B cell (primary cell): ENCODE data around the gene CGNL1. TPM values are rescaled to one million over a fixed set of nuclear protein-coding genes. Genes with fewer than 3 reads are reported as not detected.
A peak's percentile ranks its signal among the peaks of the same experiment; 100 is the strongest.

Experiments
- ATAC-seq: fragments of 200-7000 bp; cut with Tn5 transposase; one replicate; pipeline ENCODE4 v1.10.0; 2021; ENCODE audit warnings: low read depth, mild to moderate bottlenecking, moderate number of reproducible peaks, moderate library complexity
- CTCF ChIA-PET: fragments of 350-600 bp; sonication (Branson Sonifier 250); formaldehyde crosslinking; loops from one replicate; lab custom pipeline; 2021; ENCODE audit warnings: antibody characterized with exemption, inconsistent platforms; lab: Charles Lee
- POLR2A ChIA-PET: fragments of 350-600 bp; sonication (Branson Sonifier 250); formaldehyde crosslinking; loops from one replicate; lab custom pipeline; 2021; ENCODE audit warnings: antibody characterized with exemption; lab: Charles Lee
- DNase-seq: peaks from one replicate; pipeline ENCODE4 v3.0.0; 2013
- H2AFZ ChIP-seq: 2 replicates; pipeline ENCODE4 v1.6.1; 2012; ENCODE audit warnings: mild to moderate bottlenecking, low read depth, low read length; ENCODE audit not compliant: insufficient read depth, poor library complexity, severe bottlenecking
- H3K27ac ChIP-seq, 2 donors: 1 replicate in 1 of 2; 2 replicates in 1 of 2; pipeline ENCODE4 v1.5.1; 2012 to 2013; ENCODE audit warnings: low read length in 2 of 2, mild to moderate bottlenecking in 2 of 2, moderate library complexity in 1 of 2
- H3K27me3 ChIP-seq, 4 experiments: fragments of 200-600 bp in 1 of 4; sonication (generic) in 1 of 4; replicated peaks in 1 of 4; 1 replicate in 2 of 4; 2 replicates in 2 of 4; pipeline versions ENCODE4 v1.6.1 to v1.7.0; 2013 to 2016; ENCODE audit warnings: low read length in 3 of 4, mild to moderate bottlenecking in 2 of 4, mixed read lengths in 1 of 4, moderate library complexity in 1 of 4; ENCODE audit not compliant: insufficient read depth in 4 of 4, control insufficient read depth in 3 of 4; ENCODE audit errors: control extremely low read depth in 1 of 4
- H3K36me3 ChIP-seq, 2 experiments: replicated peaks in 1 of 2; 1 replicate in 1 of 2; 2 replicates in 1 of 2; pipeline versions ENCODE4 v1.6.1 to v1.7.1; 2013; ENCODE audit warnings: low read length in 1 of 2; ENCODE audit not compliant: insufficient read depth in 2 of 2, control insufficient read depth in 1 of 2; ENCODE audit errors: control extremely low read depth in 1 of 2, extremely low read depth in 1 of 2
- H3K4me1 ChIP-seq, 2 donors: fragments of 200-600 bp in 1 of 2; sonication (generic) in 1 of 2; 1 replicate in 1 of 2; 2 replicates in 1 of 2; pipeline versions ENCODE4 v1.5.1 to v1.6.1; 2013 to 2017; ENCODE audit warnings: low read length in 2 of 2; ENCODE audit not compliant: control insufficient read depth in 2 of 2, insufficient read depth in 2 of 2
- H3K4me2 ChIP-seq: replicated peaks from 2 replicates; pipeline ENCODE3; 2012; ENCODE audit warnings: mild to moderate bottlenecking, low read depth, low read length; ENCODE audit not compliant: poor library complexity, severe bottlenecking
- H3K4me3 ChIP-seq, 5 experiments: fragments of 200-600 bp in 1 of 5; sonication (generic) in 1 of 5; 1 replicate in 3 of 5; 2 replicates in 2 of 5; pipeline versions ENCODE4 v1.5.1 to v1.7.0; 2011 to 2016; ENCODE audit warnings: low read length in 4 of 5, mild to moderate bottlenecking in 4 of 5, low read depth in 2 of 5, control low read depth in 1 of 5, moderate library complexity in 1 of 5; ENCODE audit not compliant: insufficient read depth in 1 of 5; ENCODE audit errors: control extremely low read depth in 1 of 5, extremely low read depth in 1 of 5
- H3K79me2 ChIP-seq: fragments of 200-600 bp; sonication (generic); one replicate; pipeline ENCODE4 v1.6.0; 2016; ENCODE audit warnings: low read length; ENCODE audit not compliant: control insufficient read depth, insufficient read depth
- H3K9ac ChIP-seq: fragments of 200-600 bp; sonication (generic); 2 replicates; pipeline ENCODE4 v1.6.1; 2017; ENCODE audit warnings: mild to moderate bottlenecking, low read length, moderate library complexity
- H3K9me3 ChIP-seq, 3 donors: one replicate each; pipeline versions ENCODE4 v1.6.1 to v1.7.1; 2013; ENCODE audit warnings: low read length in 2 of 3; ENCODE audit not compliant: control insufficient read depth in 2 of 3, insufficient read depth in 1 of 3; ENCODE audit errors: control extremely low read depth in 1 of 3
- H4K20me1 ChIP-seq: 2 replicates; pipeline ENCODE4 v1.6.0; 2012; ENCODE audit warnings: mild to moderate bottlenecking, low read length; ENCODE audit not compliant: insufficient read depth, control insufficient read depth, poor library complexity, severe bottlenecking
- H3K27ac Mint-ChIP-seq: one replicate; pipeline ENCODE4 v1.8.0; 2021; ENCODE audit warnings: mixed read lengths
- H3K27me3 Mint-ChIP-seq: one replicate; pipeline ENCODE4 v1.8.0; 2021; ENCODE audit warnings: mixed read lengths
- H3K4me1 Mint-ChIP-seq: one replicate; pipeline ENCODE4 v1.8.0; 2021; ENCODE audit warnings: mixed read lengths
- H3K4me3 Mint-ChIP-seq: one replicate; pipeline ENCODE4 v1.8.0; 2021; ENCODE audit warnings: mixed read lengths
- H3K9me3 Mint-ChIP-seq: one replicate; pipeline ENCODE4 v1.8.0; 2022; ENCODE audit warnings: mixed read lengths; ENCODE audit not compliant: insufficient read depth
- CTCF ChIP-seq: fragments of 200-600 bp; IDR thresholded peaks from one replicate; pipeline ENCODE4 v1.8.0; 2022; ENCODE audit warnings: antibody characterized with exemption, mild to moderate bottlenecking
- EZH2 ChIP-seq: IDR thresholded peaks from 2 replicates; pipeline ENCODE4 v1.6.1; 2012; ENCODE audit warnings: borderline replicate concordance, low read depth, mild to moderate bottlenecking, moderate library complexity, low read length; ENCODE audit not compliant: insufficient read depth, poor library complexity, severe bottlenecking
- WGBS: methylation state at CpG from one replicate; pipeline ENCODE4 v1.1.5; 2013; ENCODE audit warnings: missing lambda C conversion rate; ENCODE audit not compliant: insufficient coverage; 5-methylcytosine and 5-hydroxymethylcytosine counted together
- intact Hi-C: fragments of 100-400 bp; cut with micrococcal nuclease; formaldehyde crosslinking; loops from one replicate; pipeline ENCODE4 v1.10.0; 2022
- polyA plus RNA-seq: library from polyadenylated mRNA; depleted of rRNA; stranded (reverse); fragments of >200 nt; gene quantifications from 2 replicates; pipeline ENCODE4 v1.2.3, GENCODE V29; 2012
- total RNA-seq, 2 donors: library from RNA; stranded (reverse); fragments of 120-200 nt in 1 of 2; gene quantifications; 1 replicate in 1 of 2; 2 replicates in 1 of 2; pipeline versions ENCODE4 v1.2.3 to v1.2.4, GENCODE V29; 2013 to 2022

The CGNL1 gene
- total and polyA plus RNA-seq, 2 donors (not counting 1 experiment from before 2014, with no cell fraction given): 0.03 to 0.12 TPM

- no peaks in the 10 kb centered on the region for H4K20me1 ChIP-seq
- Mint-ChIP-seq H3K4me1 (no peaks in the 10 kb centered on the region), H3K9me3 (no peaks in the 10 kb centered on the region), H3K27ac (no peak overlapping the region), H3K27me3 (peaks cover 12% of the 10 kb centered on the region), H3K4me3 (no peak overlapping the region)
- no peak overlapping the region for H3K4me2 ChIP-seq
- no peak overlapping the region for H3K9ac ChIP-seq
- H3K27ac ChIP-seq: no peak overlapping the region
- no peaks in the 10 kb centered on the region for H3K36me3 ChIP-seq
- no peak for TF ChIP-seq EZH2
- TF ChIP-seq CTCF: peak; percentile 96
- no peaks in the 10 kb centered on the region for H3K27me3 ChIP-seq
- DNase-seq (peak; percentile 70), ATAC-seq (peak; percentile 67)
- H3K4me1 ChIP-seq: no peaks in the 10 kb centered on the region
- no peaks in the 10 kb centered on the region for H3K9me3 ChIP-seq
- intact Hi-C loops: loop anchor here (1.0 kb wide), 2 partner anchors 187 to 194 kb away; no protein-coding TSS in a partner anchor
- CTCF ChIA-PET: interaction anchor here (0.7 to 13.3 kb wide), 20 partner anchors 9 to 246 kb away, joined by 3 to 288 read pairs (median 5); no protein-coding TSS in a partner anchor
- POLR2A ChIA-PET: no interaction called here
- 0% methylated on average over 1 of the region's 5 CpGs for WGBS
- H2AFZ ChIP-seq: no peak overlapping the region
- H3K4me3 ChIP-seq: no peak overlapping the region
- H3K79me2 ChIP-seq: no peaks in the 10 kb centered on the region
These were observed 35.5 kb upstream of the CGNL1 start for GRCh38 chr15:57340682-57341259.

DNA sequence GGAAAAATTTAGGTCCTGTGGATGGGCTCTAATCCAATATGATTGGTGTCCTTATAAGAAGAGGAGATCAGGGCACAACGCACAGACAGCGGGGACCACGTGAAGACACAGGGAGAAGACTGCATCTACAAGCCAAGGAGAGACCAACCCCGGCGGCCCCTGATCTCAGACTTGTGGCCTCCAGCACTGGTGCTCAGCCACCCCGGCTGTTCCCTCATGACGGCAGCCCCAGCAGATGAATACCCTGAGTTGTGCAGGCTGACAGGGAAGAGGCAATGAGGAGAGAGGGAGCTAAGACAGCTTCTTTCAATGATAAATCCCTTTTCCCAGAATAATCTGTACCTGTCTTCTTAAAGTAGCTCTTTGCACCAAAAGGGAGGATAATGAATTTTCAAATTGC is 33.3 kb upstream of the CGNL1 start:
- ChIA-PET POLR2A (no interaction called here), CTCF (interaction anchor here (1.9 to 13.3 kb wide), 4 partner anchors 37 to 200 kb away, joined by 4 to 288 read pairs (median 62); no protein-coding TSS in a partner anchor)
- Mint-ChIP-seq H3K27ac (no peak overlapping the region), H3K4me1 (no peaks in the 10 kb centered on the region), H3K4me3 (no peak overlapping the region), H3K27me3 (peaks cover 2% of the 10 kb centered on the region), H3K9me3 (no peaks in the 10 kb centered on the region)
- Histone ChIP-seq H3K27ac (no peak overlapping the region), H3K79me2 (no peaks in the 10 kb centered on the region), H4K20me1 (no peaks in the 10 kb centered on the region), H3K4me2 (no peak overlapping the region), H3K4me1 (no peaks in the 10 kb centered on the region), H3K9me3 (no peaks in the 10 kb centered on the region), H2AFZ (no peak overlapping the region), H3K27me3 (no peaks in the 10 kb centered on the region), H3K4me3 (no peak overlapping the region), H3K36me3 (no peaks in the 10 kb centered on the region), H3K9ac (no peak overlapping the region)
- intact Hi-C loops: no loop called here
- no peak for DNase-seq
- 100% methylated on average over 6 of the region's 7 CpGs for WGBS
- no peak for TF ChIP-seq CTCF
- TF ChIP-seq EZH2: no peak
- ATAC-seq: no peak
